Liver (tissue), 3 donors: ENCODE data around the gene GMDS.

Experiments
- ATF3 ChIP-seq: IDR thresholded peaks from 2 replicates; pipeline ENCODE4 v1.6.1; 2016; ENCODE audit warnings: antibody characterized with exemption
- CTCF ChIP-seq: fragments of 150-350 bp; IDR thresholded peaks from 2 replicates; pipeline ENCODE4 v1.5.1; 2017; ENCODE audit warnings: improper control_type of control experiment, low read depth, low read length; ENCODE audit not compliant: missing input control
- HNF4G ChIP-seq: IDR thresholded peaks from 2 replicates; pipeline ENCODE4 v1.6.1; 2016; ENCODE audit warnings: antibody characterized with exemption
- REST ChIP-seq: IDR thresholded peaks from 2 replicates; pipeline ENCODE4 v1.6.1; 2016; ENCODE audit warnings: antibody characterized with exemption, mild to moderate bottlenecking
- donor health status: healthy.
- donor health status: healthy.

GRCh38 chr6:1584146-1584545 is 661.3 kb downstream of the GMDS start:
- TF ChIP-seq CTCF (no peak), HNF4G (no peak), REST (no peak), ATF3 (no peak)
